GM13977 (cell line): Measurements from ENCODE around the gene SULT2A1.

ENCODE experiments used
- DNase-seq: peaks from one replicate; pipeline ENCODE4 v3.0.0; 2012; ENCODE audit warnings: low spot score
- in situ Hi-C: fragments of 300-500 bp; cut with MboI; formaldehyde crosslinking; loops from one replicate; pipeline ENCODE4 v1.12.0; 2022; ENCODE audit warnings: low sequenced_read_pairs, low pct_unique_long_range_greater_than_20kb, mixed read lengths, inconsistent platforms; ENCODE audit not compliant: unreplicated experiment
- TF ChIP-seq, protein P1 (sequence below): IDR thresholded peaks from 2 replicates; pipeline ENCODE4 v1.5.1; 2012; ENCODE audit warnings: mild to moderate bottlenecking, control low read depth; ENCODE audit not compliant: insufficient read depth; ENCODE audit errors: extremely low read depth, missing control alignments

Gene SULT2A1

GRCh38 chr19:47897861-47898260 lies 11.7 kb upstream of the SULT2A1 start:
- TF ChIP-seq, protein P1, sequence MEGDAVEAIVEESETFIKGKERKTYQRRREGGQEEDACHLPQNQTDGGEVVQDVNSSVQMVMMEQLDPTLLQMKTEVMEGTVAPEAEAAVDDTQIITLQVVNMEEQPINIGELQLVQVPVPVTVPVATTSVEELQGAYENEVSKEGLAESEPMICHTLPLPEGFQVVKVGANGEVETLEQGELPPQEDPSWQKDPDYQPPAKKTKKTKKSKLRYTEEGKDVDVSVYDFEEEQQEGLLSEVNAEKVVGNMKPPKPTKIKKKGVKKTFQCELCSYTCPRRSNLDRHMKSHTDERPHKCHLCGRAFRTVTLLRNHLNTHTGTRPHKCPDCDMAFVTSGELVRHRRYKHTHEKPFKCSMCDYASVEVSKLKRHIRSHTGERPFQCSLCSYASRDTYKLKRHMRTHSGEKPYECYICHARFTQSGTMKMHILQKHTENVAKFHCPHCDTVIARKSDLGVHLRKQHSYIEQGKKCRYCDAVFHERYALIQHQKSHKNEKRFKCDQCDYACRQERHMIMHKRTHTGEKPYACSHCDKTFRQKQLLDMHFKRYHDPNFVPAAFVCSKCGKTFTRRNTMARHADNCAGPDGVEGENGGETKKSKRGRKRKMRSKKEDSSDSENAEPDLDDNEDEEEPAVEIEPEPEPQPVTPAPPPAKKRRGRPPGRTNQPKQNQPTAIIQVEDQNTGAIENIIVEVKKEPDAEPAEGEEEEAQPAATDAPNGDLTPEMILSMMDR, result no peak
- DNase-seq, result no peak
- in situ Hi-C loops, result no loop called here

DNA sequence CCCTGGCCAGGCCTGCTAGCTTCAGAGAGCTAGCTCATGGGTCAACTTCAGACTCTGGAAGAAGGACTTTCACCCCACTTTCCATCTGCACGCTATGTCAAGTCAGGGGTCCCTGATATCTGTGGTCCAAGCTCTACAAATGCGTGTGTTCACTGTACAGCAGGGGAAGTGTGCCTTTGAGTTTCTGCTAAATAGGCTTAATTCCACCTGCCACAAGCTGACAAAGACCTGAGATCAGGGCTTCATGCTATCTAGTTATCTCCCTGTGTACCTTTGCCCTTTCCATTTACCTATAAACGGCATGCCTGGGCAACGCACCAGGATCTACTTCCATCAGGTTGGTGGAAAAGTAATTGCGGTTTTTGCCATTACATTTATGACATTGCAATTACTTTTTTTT lies 10.7 kb upstream of the SULT2A1 start:
- in situ Hi-C loops, result no loop called here
- TF ChIP-seq, protein P1, result no peak
- DNase-seq, result no peak

DNA sequence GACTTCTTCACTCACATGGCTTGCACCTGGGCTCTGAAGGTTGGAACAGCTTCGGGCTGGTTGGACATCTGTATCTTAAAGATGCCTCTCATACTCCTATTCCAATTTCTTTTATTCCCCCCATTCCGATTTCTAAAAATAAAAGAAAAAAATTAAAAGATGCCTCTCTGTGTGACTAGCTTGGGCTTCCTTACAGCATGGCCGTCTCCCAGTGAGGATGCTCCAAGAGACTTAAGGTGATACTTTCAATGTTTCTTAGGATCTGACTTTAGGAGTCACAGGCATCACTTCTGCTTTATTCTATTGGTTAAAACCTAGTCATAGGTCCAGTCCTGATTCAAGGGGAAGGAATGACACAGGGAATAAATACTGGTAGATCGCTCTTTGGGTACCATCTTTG lies 9.9 kb upstream of the SULT2A1 start:
- TF ChIP-seq, protein P1, result no peak
- DNase-seq, result no peak
- in situ Hi-C loops, result no loop called here

DNA sequence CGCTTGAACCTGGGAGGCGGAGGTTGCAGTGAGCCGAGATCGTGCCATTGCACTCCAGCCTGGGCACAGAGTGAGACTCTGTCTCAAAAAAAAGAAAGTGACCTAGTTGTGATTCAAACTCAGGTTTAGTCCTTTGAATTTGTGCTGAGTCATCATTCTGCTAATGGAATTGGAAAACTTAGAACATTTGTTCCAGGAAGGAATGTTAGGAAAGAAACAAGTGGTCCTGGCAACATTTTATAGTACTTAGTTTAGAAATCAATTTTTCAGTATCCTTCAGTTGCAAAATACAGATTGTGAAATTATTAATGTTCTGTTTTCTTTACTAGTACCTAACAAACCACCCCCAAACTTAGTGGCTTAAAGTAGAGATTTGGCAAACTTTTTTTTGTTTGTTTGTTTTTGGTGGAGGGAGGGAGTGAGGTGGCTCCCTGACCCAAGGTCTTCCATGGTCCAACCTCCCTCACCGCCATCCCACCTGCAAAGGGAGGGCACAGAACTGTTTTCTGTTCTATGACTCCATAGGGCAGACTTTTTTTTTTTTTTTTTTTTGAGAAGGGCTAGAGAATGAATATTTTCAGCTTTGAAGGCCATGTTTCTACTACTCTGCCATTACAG lies 9.2 kb upstream of the SULT2A1 start:
- in situ Hi-C loops, result no loop called here

GRCh38 chr19:47891923-47892666 lies 6.0 kb upstream of the SULT2A1 start:
- TF ChIP-seq, protein P1, result no peak
- in situ Hi-C loops, result no loop called here
- no peak for DNase-seq

More for the DNA sequence above, 9.2 kb upstream of the SULT2A1 start:
- DNase-seq, result no peak
- TF ChIP-seq, protein P1, result no peak

GRCh38 chr19:47891622-47891922 lies 5.5 kb upstream of the SULT2A1 start:
- TF ChIP-seq, protein P1, result no peak
- DNase-seq, result no peak
- in situ Hi-C loops, result no loop called here
